Measurements from ENCODE around the gene ZC3H10.

The ZC3H10 gene

DNA sequence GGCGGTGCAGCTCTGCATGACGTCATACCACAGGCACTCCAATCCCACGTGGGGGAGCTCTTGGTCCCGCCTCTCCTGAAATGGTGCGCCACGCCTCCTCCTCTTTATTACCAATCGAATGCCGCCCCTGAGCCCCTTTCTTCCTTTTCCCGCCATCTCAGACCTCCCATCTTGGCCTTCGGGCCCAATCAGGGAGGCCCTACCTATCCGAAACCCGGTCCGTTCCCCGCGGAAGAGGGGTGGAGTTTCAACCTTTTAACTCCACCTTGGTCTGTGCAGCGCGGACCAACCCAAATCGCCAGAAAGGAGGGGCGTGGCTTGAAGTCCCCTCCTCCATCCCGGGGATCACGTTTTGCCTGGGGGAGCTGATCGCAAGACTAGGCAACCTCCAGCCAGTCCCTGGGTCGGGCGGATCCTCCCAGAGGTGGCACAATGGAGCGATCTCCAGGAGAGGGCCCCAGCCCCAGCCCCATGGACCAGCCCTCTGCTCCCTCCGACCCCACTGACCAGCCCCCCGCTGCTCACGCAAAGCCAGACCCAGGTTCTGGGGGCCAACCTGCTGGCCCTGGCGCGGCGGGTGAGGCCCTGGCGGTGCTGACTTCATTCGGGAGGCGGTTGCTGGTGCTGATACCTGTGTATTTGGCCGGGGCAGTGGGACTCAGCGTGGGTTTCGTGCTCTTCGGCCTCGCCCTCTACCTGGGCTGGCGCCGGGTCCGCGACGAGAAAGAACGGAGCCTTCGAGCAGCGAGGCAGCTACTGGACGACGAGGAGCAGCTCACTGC lies 10.0 kb downstream of the ZC3H10 start, which contains the start of gene ESYT1:
Gene ESYT1 (plus strand): TSS at position 380 of the 782 bp plus-strand sequence. CDS start 53 bp downstream, at position 433.
- DNase-seq (peak; percentile 95), ATAC-seq (peak; percentile 95)

GRCh38 chr12:56128670-56129205 lies 10.7 kb downstream of the ZC3H10 start:
- ATAC-seq, result no peak
- DNase-seq, result no peak

DNA sequence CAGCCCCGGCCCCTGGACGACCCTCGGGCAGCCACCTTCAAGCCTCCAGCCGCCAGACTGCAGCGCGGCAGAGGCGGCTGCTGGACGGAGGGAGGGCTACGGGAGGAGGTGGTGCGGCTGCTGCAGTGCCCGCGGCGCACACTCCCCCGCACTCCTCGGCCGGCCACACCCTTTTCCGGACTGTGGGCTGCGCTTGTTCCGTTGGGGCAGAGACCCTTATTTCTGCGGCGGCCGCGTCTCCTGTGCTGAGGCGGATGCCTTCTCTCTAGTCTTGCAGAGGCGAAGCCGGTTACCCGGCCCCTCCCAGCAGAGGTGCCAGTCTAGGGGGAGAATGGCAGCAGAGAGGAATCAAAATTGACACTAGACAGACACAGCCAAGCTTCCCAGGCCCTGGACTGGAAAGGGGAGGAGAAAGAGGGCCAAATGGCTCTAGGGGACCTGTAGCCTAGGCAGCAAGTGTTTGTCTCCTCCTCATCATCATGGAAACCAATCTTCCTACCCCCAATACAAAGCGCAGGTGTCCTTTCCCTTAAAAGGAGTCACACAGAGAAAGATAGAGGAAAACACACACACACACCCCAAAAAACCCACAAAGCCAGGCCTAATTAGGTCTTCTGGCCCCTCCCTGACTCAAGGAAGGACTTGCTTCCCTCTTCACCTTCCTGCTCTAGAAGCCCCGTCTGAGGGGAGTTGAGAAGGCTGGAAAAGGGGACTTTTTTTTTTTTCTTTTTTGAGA lies 11.3 kb downstream of the ZC3H10 start:
- ATAC-seq, result peak; percentile 30
- DNase-seq, result peak; percentile 80

- DNase-seq, result no peak
- ATAC-seq, result no peak
These were observed 12.0 kb downstream of the ZC3H10 start for GRCh38 chr12:56129942-56130495.

DNA sequence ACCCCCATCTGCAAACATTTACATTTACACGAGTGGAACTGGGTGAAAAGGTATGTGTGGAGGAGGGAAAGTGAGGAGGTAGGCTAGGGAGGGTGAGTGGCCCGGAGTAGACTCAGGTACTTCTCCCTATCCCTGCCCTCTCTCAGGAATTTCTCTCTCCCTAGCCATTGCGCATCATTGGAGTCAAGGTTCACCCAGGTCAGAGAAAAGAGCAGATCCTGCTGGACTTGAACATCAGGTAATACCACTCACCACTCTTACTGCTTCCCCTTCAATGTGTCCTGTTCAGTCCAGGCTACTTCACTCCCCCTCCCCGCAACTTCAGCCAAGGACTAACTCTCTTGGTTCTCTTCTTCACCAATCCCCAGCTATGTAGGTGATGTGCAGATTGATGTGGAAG lies 12.8 kb downstream of the ZC3H10 start:
- no peak for ATAC-seq
- no peak for DNase-seq

DNA sequence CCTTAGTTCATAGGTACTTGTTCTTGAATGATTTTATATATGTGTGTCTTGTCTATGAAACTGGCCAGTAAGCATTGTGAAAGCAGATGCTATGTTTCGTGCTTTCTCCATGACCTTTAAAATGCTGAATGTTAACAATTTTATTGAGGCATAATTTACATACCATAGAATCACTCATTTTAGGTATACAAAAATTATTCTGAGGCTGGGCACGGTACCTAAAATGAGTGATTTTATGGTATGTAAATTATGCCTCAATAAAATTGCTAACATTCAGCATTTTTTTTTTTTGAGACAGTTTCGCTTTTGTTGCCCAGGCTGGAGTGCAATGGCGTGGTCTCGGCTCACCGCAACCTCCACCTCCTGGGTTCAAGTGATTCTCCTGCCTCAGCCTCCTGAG lies 16.8 kb downstream of the ZC3H10 start:
- ATAC-seq, result no peak
- DNase-seq, result no peak

DNA sequence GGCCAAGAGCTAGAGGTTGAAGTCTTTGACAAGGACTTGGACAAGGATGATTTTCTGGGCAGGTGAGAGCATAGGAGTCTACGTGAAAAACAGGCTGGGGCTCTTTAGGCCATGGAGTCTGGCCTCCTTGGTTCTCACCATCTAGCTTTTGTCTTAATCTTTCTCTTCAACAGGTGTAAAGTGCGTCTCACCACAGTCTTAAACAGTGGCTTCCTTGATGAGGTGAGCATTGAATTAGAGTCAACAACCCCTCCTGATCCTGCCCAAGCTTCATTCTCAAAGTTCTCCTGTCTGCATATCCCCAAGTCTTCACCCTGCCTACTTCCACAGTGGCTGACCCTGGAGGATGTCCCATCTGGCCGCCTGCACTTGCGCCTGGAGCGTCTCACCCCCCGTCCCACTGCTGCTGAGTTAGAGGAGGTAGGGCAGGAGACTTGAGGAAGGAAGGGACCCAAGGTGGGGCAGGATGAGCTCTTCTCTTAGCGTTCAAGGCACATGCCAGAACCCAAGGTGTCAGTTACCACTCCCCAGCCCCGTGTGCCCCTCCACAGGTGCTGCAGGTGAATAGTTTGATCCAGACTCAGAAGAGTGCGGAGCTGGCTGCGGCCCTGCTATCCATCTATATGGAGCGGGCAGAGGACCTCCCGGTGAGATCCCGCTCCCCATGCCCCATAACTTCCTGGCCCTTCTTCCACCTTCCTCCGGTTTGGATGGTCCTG lies 19.9 kb downstream of the ZC3H10 start:
- ATAC-seq, result no peak
- DNase-seq, result no peak

GRCh38 chr12:56141946-56142784 lies 24.1 kb downstream of the ZC3H10 start:
- DNase-seq, result no peak
- no peak for ATAC-seq

- no peak for DNase-seq
- ATAC-seq, result peak; percentile 39
These were observed 25.2 kb downstream of the ZC3H10 start for GRCh38 chr12:56143217-56143616.

GRCh38 chr12:56143870-56144269 lies 25.8 kb downstream of the ZC3H10 start:
- no peak for DNase-seq
- ATAC-seq, result no peak

DNA sequence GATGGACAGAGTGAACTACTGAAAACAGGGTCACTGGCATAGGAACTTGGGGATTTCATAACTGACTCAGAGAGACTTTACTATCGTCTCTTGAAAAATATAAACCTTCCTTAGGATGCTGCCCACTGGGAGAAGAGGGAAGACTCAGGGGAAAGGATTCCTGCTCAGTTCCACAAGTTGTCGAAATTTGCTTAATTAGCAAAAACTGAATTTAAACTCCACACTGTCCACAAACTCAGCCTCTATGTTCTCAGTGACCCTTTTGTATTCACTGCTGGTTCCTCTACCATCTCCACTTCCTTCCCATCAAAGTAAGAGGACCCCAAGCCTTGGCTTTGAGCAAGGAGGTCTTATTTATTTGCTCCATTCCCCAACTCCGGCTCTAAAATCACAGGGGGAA lies 27.2 kb downstream of the ZC3H10 start:
- ATAC-seq (no peak), DNase-seq (no peak)

- DNase-seq, result no peak
These were observed 28.7 kb downstream of the ZC3H10 start for GRCh38 chr12:56146492-56147460.

GRCh38 chr12:56150563-56150962 lies 32.5 kb downstream of the ZC3H10 start:
- no peak for ATAC-seq
- DNase-seq, result no peak

More at GRCh38 chr12:56146492-56147460, 28.7 kb downstream of the ZC3H10 start:
- no peak for ATAC-seq

GRCh38 chr12:56151672-56152131 lies 33.6 kb downstream of the ZC3H10 start:
- ATAC-seq, result peak; percentile 70
- DNase-seq, result peak; percentile 75

DNA sequence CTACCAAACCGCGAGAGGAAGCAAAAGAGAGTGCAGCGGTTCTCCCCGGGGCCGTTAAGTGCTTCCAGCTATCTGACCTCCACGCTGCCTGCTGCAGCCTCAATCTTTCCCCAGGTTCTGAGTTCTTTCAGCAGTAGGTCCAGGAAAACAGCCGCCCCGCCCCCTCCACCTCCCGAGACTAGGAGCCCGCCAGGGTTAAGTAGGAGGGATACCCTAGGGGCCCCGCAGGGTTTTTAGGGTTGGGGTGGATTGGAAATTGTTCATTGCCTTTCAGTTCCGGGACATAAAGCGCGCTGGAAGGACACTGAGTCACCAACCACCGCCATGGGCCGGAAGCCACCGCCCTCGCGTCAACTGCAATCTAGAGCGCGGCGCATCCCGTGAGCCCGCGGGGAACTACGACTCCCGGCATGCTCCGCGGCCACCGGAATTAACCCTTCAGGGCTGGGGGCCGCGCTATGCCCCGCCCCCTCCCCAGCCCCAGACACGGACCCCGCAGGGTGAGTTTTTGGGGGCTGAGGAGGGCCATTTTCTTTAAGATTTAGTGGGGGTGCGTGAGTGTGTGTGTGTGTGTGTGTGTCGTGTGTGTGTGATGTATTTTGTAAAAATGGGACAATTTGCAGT lies 34.2 kb downstream of the ZC3H10 start, which contains the start of gene MYL6B:
Gene MYL6B (plus strand): TSS at position 456 of the 624 bp plus-strand sequence. CDS start 1,332 bp downstream, outside the sequence.
- DNase-seq (peak; percentile 95), ATAC-seq (peak; percentile 91)

GRCh38 chr12:56152756-56153677 lies 35.0 kb downstream of the ZC3H10 start:
- ATAC-seq, result no peak
- DNase-seq, result no peak

DNA sequence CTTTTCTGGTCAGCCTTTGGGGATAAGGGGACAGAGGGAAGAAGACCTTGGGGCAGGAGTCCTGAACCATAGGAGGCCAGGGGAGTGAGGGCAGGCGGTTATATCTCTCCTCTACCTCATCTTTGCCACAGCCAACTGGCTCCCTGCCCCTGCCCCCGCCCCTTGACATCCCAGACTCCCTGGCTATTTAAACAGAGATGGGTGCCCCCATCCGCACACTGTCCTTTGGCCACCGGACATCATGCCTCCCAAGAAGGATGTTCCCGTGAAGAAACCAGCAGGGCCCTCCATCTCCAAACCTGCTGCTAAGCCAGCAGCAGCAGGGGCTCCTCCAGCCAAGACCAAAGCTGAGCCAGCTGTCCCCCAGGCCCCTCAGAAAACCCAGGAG lies 35.6 kb downstream of the ZC3H10 start:
- no peak for ATAC-seq

GRCh38 chr12:56154246-56154771 lies 36.2 kb downstream of the ZC3H10 start:
- ATAC-seq (no peak), DNase-seq (no peak)

More for the DNA sequence above, 35.6 kb downstream of the ZC3H10 start:
- no peak for DNase-seq
